Heart right ventricle (tissue), 16 donors: ENCODE measurements around the gene USP24. TPM values are rescaled to one million over a fixed set of nuclear protein-coding genes. Genes with fewer than 3 reads are reported as not detected.

Source experiments
- ATAC-seq, 8 donors: fragments of 200-7000 bp; cut with Tn5 transposase; one replicate each; pipeline ENCODE4 v1.9.1; 2020; ENCODE audit warnings: mild to moderate bottlenecking in 8 of 8, moderate library complexity in 8 of 8, moderate number of reproducible peaks in 1 of 8
- DNase-seq, 2 donors: peaks; one replicate each; pipeline ENCODE4 v3.0.0-alpha.2; 2020
- H3K27ac ChIP-seq, 10 donors: fragments of 200-600 bp; sonication (generic) in 2 of 10; one replicate each; pipeline versions ENCODE4 v1.5.0 to v1.8.0; 2020 to 2022; ENCODE audit warnings: mild to moderate bottlenecking in 3 of 10
- H3K27me3 ChIP-seq, 7 donors: fragments of 200-600 bp; one replicate each; pipeline ENCODE4 v1.8.0; 2021 to 2022; ENCODE audit warnings: mild to moderate bottlenecking in 2 of 7
- H3K36me3 ChIP-seq, 9 donors: fragments of 200-600 bp; sonication (generic) in 1 of 9; one replicate each; pipeline versions ENCODE4 v1.5.0 to v1.8.0; 2020 to 2022; ENCODE audit warnings: mild to moderate bottlenecking in 2 of 9
- H3K4me1 ChIP-seq, 9 donors: fragments of 200-600 bp; sonication (generic) in 1 of 9; one replicate each; pipeline versions ENCODE4 v1.5.0 to v1.8.0; 2020 to 2022; ENCODE audit warnings: mild to moderate bottlenecking in 4 of 9
- H3K4me3 ChIP-seq, 10 donors: fragments of 200-600 bp; sonication (generic) in 2 of 10; one replicate each; pipeline versions ENCODE4 v1.5.0 to v1.8.0; 2020 to 2022; ENCODE audit warnings: mild to moderate bottlenecking in 7 of 10, moderate library complexity in 2 of 10
- H3K9me3 ChIP-seq, 11 donors: fragments of 200-600 bp in 10 of 11; sonication (generic) in 2 of 11; one replicate each; pipeline versions ENCODE4 v1.5.0 to v1.8.0; 2013 to 2022; ENCODE audit warnings: mild to moderate bottlenecking in 2 of 11, control low read depth in 1 of 11, moderate library complexity in 1 of 11
- WGBS, 2 donors: extraction: QIAGEN DNeasy Blood & Tissue Kit; methylation state at CpG; one replicate each; pipeline ENCODE4 v1.1.7; 2013; ENCODE audit warnings: inconsistent platforms in 1 of 2; 5-methylcytosine and 5-hydroxymethylcytosine counted together
- intact Hi-C, 10 donors: fragments of 100-400 bp; cut with DNase I; formaldehyde crosslinking; loops; one replicate each; pipeline versions ENCODE4 v1.11.1 to v1.14.2; 2022
- polyA plus RNA-seq, 2 donors: library from polyadenylated mRNA; stranded (reverse); fragments of 200-250 nt; gene quantifications; one replicate each; pipeline ENCODE4 v1.2.3, GENCODE V29; 2013
- total RNA-seq, 10 donors: library from RNA; stranded (reverse); fragmentation: NEBNext Ultra II Directional in 3 of 10; extraction: Animal tissue kit (Norgen Biotek cat#: 25700) in 3 of 10; gene quantifications; one replicate each; pipeline versions ENCODE4 v1.2.1 to v1.2.4, GENCODE V29; 2021 to 2023
- TF ChIP-seq, protein P1 (sequence below), 9 donors: fragments of 200-600 bp; sonication (generic) in 2 of 9; IDR thresholded peaks; one replicate each; pipeline versions ENCODE4 v1.5.0 to v1.8.0; 2021 to 2022; ENCODE audit warnings: antibody characterized with exemption in 9 of 9, mild to moderate bottlenecking in 5 of 9, moderate library complexity in 1 of 9
- donor health status: Arrhythmogenic right ventricular cardiomyopathy.
- donor health status: ischemic (EF 13 %, LVEDD 7.1; RV severe dilation, severe dysfunction).
- donor health status: healthy with polysubstance abuse.
- donor health status: DM: no; HTN: yes; CAD: no.
- donor health status: DM: no; HTN: no; CAD: no.
- donor health status: ischemic (EF 25% LVEDD 6.9; RV normal size, moderate dysfunction).
- donor health status: ischemic (EF 25% LVEDD 5.7; RV mildly dilated, moderate dysfunction).
- donor health status: healthy.
- donor health status: DM: yes; HTN: yes; CAD: no.
- donor health status: Ischemic cardiomyopathy.
- donor health status: ischemic (EF 35%, LVEDD 5.7; RV mildly dilated, moderate dysfunction).
- donor health status: nonischemic (EF 11% LVEDD 7.7; RV severe dilation, severe dysfunction).
- donor health status: DM: yes; HTN: yes; CAD: no.
- donor health status: PGD.
- donor health status: ischemic (EF 29% LVEDD 5.4; RV normal size, mild dysfunction).
- donor health status: nonischemic (EF 23%, LVEDD 6.1; RV moderate dilation, normal function).

USP24 gene
- total and polyA plus RNA-seq, 12 donors: 7.1 to 49.7 (median 41.3) TPM

- H3K27ac ChIP-seq: peak overlapping the region in 7 of 10 donors; percentile 41 to 83 (median 75)
- no peaks in the 10 kb centered on the region for H3K27me3 ChIP-seq
- H3K36me3 ChIP-seq: peaks cover 0 to 49% (median 10%) of the 10 kb centered on the region in 9 donors
- ATAC-seq: no peak
- TF ChIP-seq, protein P1, sequence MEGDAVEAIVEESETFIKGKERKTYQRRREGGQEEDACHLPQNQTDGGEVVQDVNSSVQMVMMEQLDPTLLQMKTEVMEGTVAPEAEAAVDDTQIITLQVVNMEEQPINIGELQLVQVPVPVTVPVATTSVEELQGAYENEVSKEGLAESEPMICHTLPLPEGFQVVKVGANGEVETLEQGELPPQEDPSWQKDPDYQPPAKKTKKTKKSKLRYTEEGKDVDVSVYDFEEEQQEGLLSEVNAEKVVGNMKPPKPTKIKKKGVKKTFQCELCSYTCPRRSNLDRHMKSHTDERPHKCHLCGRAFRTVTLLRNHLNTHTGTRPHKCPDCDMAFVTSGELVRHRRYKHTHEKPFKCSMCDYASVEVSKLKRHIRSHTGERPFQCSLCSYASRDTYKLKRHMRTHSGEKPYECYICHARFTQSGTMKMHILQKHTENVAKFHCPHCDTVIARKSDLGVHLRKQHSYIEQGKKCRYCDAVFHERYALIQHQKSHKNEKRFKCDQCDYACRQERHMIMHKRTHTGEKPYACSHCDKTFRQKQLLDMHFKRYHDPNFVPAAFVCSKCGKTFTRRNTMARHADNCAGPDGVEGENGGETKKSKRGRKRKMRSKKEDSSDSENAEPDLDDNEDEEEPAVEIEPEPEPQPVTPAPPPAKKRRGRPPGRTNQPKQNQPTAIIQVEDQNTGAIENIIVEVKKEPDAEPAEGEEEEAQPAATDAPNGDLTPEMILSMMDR (IDR thresholded peaks at IDR 0.05): no peak
- H3K4me3 ChIP-seq: no peak overlapping the region
- peaks cover 4 to 54% (median 39%) of the 10 kb centered on the region in 9 donors for H3K4me1 ChIP-seq
- H3K9me3 ChIP-seq: no peaks in the 10 kb centered on the region
- no peak for DNase-seq
- WGBS, 2 donors: 77 to 80% methylated on average over 4 of the region's 4 CpGs
- intact Hi-C loops: no loop called here
Observed at GRCh38 chr1:55065648-55066047, 149.5 kb downstream of the USP24 start.

- Histone ChIP-seq H3K36me3 (peaks cover 0 to 41% (median 10%) of the 10 kb centered on the region in 9 donors), H3K9me3 (no peaks in the 10 kb centered on the region), H3K27me3 (no peaks in the 10 kb centered on the region), H3K4me3 (no peak overlapping the region), H3K4me1 (peaks cover 4 to 46% (median 35%) of the 10 kb centered on the region in 9 donors), H3K27ac (peak overlapping the region in 9 of 10 donors; percentile 9 to 83 (median 72))
- TF ChIP-seq, protein P1 (IDR thresholded peaks at IDR 0.05): no peak
- ATAC-seq (peak; percentile 40 to 79 (median 66)), DNase-seq (peak; percentile 51 to 69)
- WGBS, 2 donors: 20 to 30% methylated on average over 2 of the region's 2 CpGs
- intact Hi-C loops: no loop called here
Observed at GRCh38 chr1:55064861-55065263, 150.3 kb downstream of the USP24 start.

DNA sequence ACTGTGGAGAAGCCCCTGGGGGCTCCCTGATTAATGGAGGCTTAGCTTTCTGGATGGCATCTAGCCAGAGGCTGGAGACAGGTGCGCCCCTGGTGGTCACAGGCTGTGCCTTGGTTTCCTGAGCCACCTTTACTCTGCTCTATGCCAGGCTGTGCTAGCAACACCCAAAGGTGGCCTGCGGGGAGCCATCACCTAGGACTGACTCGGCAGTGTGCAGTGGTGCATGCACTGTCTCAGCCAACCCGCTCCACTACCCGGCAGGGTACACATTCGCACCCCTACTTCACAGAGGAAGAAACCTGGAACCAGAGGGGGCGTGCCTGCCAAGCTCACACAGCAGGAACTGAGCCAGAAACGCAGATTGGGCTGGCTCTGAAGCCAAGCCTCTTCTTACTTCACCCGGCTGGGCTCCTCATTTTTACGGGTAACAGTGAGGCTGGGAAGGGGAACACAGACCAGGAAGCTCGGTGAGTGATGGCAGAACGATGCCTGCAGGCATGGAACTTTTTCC lies 151.0 kb downstream of the USP24 start:
- ATAC-seq: peak in 6 of 8 donors; percentile 5 to 48 (median 32)

DNA sequence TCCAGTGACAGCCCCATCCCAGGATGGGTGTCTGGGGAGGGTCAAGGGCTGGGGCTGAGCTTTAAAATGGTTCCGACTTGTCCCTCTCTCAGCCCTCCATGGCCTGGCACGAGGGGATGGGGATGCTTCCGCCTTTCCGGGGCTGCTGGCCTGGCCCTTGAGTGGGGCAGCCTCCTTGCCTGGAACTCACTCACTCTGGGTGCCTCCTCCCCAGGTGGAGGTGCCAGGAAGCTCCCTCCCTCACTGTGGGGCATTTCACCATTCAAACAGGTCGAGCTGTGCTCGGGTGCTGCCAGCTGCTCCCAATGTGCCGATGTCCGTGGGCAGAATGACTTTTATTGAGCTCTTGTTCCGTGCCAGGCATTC lies 151.6 kb downstream of the USP24 start:
- H3K27ac ChIP-seq: no peak overlapping the region

More for the DNA sequence above, 151.0 kb downstream of the USP24 start:
- intact Hi-C loops: no loop called here
- peaks cover 4 to 46% (median 35%) of the 10 kb centered on the region in 9 donors for H3K4me1 ChIP-seq
- 36 to 39% methylated on average over 12 of the region's 12 CpGs for WGBS, 2 donors
- no peak for DNase-seq
- TF ChIP-seq, protein P1 (IDR thresholded peaks at IDR 0.05): peak in 1 of 9 donors; percentile 7
- H3K4me3 ChIP-seq: no peak overlapping the region
- H3K36me3 ChIP-seq: peaks cover 0 to 35% (median 10%) of the 10 kb centered on the region in 9 donors
- no peaks in the 10 kb centered on the region for H3K9me3 ChIP-seq
- H3K27ac ChIP-seq: peak overlapping the region in 9 of 10 donors; percentile 9 to 83 (median 72)
- no peaks in the 10 kb centered on the region for H3K27me3 ChIP-seq

More for the DNA sequence above, 151.6 kb downstream of the USP24 start:
- H3K4me3 ChIP-seq: no peak overlapping the region
- intact Hi-C loops: no loop called here
- peaks cover 0 to 30% (median 6%) of the 10 kb centered on the region in 9 donors for H3K36me3 ChIP-seq
- 85 to 86% methylated on average over 9 of the region's 9 CpGs for WGBS, 2 donors
- ATAC-seq: peak in 1 of 8 donors; percentile 12
- DNase-seq: no peak
- H3K9me3 ChIP-seq: no peaks in the 10 kb centered on the region
- peaks cover 4 to 46% (median 35%) of the 10 kb centered on the region in 9 donors for H3K4me1 ChIP-seq
- no peaks in the 10 kb centered on the region for H3K27me3 ChIP-seq
- TF ChIP-seq, protein P1 (IDR thresholded peaks at IDR 0.05): no peak
